OCI-LY3 (cell line): ENCODE measurements around the gene PIK3R5.

Source experiments
- CTCF ChIP-seq: fragments of 200-600, 300-600 bp; sonication (generic); IDR thresholded peaks from 2 replicates; pipeline ENCODE4 v1.5.1; 2014; ENCODE audit warnings: antibody characterized with exemption, low read length, low read depth
- EZH2phosphoT487 ChIP-seq: fragments of 200-600 bp; shearing (Covaris generic); IDR thresholded peaks from 2 replicates; pipeline ENCODE4 v1.6.1; 2018; ENCODE audit warnings: antibody characterized with exemption, mixed run types, low read depth

- TF ChIP-seq CTCF (no peak), EZH2phosphoT487 (no peak)
Observed at GRCh38 chr17:8849311-8850041, 116.0 kb downstream of the PIK3R5 start.
